Left cardiac atrium (tissue), 4 donors: ENCODE data around the gene GRIP1. TPM values are rescaled to one million over a fixed set of nuclear protein-coding genes. Genes with fewer than 3 reads are reported as not detected.
"Not testable (repeated sequence)": the region's sequence is repeated elsewhere in the genome, so short reads cannot be mapped to it uniquely, and the experiment has no call there.

ENCODE experiments used
- ATAC-seq, 2 donors: fragments of 200-7000 bp; cut with Tn5 transposase; one replicate each; pipeline ENCODE4 v1.9.1; 2020; ENCODE audit warnings: mild to moderate bottlenecking in 2 of 2, moderate library complexity in 2 of 2
- DNase-seq: peaks from one replicate; pipeline ENCODE4 v3.0.0-alpha.2; 2020
- intact Hi-C, 2 donors: fragments of 100-400 bp; cut with DNase I; formaldehyde crosslinking; loops; one replicate each; pipeline versions ENCODE4 v1.14.1 to v1.15.1; 2022 to 2023
- total RNA-seq, 2 donors: library from RNA; stranded (reverse); fragmentation: NEBNext Ultra II Directional; extraction: Animal tissue kit (Norgen Biotek cat#: 25700); gene quantifications; one replicate each; pipeline ENCODE4 v1.2.1, GENCODE V29; 2021
- donor health status: DM: no; HTN: yes; CAD: no.
- donor health status: DM: no; HTN: yes; CAD: no; lungs with severe emphysema.
- donor health status: DM: yes; HTN: yes; CAD: no.
- donor health status: Dilated cardiomyopathy.

The GRIP1 gene
- total RNA-seq, 2 donors from 2014 or later = 12.7 to 21.0 TPM

DNA sequence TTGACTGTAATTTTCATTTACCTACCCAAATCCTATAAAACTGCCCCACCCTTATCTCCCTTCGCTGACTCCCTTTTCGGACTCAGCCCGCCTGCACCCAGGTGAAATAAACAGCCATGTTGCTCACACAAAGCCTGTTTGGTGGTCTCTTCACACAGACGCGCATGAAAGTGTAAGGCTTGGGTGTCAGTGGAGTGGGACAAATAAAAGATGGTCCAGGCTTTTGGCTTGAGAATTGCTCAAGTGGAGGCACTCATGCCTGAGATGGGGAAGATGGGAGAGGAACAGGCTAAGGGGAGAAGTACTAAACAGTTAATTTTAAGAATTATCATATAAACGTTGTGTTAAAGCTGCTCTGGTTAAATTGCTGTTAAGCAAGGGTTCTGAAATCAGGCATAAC is 180.8 kb downstream of the GRIP1 start:
- DNase-seq, intact Hi-C loops, ATAC-seq: not testable (repeated sequence)

DNA sequence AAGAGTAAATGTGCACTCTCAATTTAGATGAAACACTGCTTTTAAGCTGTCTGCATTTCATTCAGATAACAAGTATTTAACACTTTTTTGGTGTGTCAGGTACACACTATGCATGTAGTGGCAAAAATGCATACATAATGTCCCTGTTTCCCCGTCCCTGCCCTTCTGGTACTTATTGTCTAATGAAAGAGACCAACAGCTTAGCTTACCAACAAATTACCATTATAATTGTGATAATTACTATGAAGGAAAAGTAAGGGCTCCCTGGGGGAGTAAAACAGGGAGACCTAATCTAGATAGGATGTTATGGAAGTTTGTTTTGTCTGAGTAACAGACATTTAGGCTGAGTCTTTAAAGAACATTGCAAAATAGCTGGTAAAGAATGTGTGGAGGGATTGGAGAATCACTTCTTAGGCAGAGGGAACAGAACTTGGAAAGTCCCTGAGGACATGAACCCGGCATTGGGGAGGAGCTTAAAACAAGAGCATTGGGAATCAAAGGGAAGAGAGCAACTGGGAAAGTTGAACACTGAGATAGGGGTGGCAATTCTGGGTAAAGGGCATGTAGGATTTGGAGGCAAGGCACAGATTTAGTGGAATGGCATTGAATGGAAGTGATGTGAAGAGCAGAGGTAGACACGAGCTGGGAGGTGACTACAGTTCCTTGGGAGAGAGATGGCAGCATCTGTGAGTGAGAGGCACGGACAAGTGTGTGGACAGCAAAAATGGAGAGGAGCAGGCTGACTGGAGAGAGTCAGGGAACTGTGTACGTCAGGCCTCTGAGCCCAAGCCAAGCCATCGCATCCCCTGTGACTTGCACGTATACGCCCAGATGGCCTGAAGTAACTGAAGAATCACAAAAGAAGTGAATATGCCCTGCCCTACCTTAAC is 181.6 kb downstream of the GRIP1 start:
- no peak for ATAC-seq
- intact Hi-C loops = no loop called here
- DNase-seq = no peak

GRCh38 chr12:66496595-66496994 is 182.3 kb downstream of the GRIP1 start:
- DNase-seq = no peak
- no peak for ATAC-seq
- intact Hi-C loops = no loop called here

DNA sequence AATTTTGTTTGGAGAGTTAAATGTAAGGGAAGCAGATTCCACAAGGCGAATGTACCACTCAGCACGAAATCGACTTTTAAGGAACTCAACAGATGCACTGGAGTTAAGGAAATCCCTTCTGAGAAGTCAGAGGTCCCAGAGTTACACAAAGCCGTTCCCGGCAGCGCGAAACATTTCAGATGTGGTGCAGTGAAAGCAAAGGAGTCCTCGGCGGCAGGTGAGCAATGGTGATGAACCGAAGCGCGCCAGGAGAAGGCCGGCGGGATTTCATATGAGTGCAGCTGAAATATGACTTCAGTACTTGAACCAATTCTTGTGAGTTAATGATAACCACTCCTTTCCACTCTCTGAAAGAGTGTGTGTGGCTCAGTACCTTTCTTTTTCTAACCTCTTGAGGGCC is 183.2 kb downstream of the GRIP1 start:
- intact Hi-C loops = no loop called here
- DNase-seq = no peak
- no peak for ATAC-seq

DNA sequence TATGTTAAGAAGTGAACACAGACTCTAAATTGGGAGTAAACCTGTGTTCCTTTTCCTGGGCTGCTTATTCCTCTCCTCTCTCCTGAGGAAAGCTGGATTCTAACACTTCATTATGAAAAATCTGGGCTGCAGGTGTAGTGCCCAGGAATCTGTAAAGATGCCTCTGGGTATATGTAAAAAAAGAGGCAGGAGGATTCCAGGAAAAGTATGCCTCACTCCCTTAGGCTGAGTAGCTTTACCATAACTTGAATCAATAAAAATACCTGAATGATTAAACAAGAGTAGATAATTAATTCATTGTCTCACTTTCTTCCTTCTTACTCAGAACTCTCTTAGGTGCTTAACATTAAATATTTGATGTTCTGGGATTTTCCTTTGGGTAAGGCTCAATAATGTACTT is 185.1 kb downstream of the GRIP1 start:
- ATAC-seq (no peak), DNase-seq (no peak)
- intact Hi-C loops = no loop called here

DNA sequence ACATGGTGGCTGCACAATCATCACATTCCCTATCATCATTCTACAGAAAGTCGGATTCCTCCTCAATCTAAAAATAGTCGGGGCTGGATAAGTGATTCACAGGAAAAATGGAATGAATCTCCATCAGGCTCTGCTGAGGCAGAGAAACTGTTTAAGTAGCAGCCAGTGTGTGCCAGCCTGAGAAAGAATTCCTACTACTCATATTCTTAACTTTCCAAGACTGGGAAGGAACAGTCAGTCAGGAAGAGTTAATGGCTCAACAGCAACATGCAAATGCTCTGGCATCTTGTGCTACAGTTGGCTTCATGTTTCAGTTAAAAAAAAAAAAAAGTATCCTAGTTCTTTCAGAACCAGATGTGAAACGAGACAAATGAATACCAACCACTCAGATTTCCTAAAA is 187.0 kb downstream of the GRIP1 start:
- ATAC-seq (peak in 1 of 2 donors; percentile 54), DNase-seq (no peak)
- intact Hi-C loops = no loop called here

DNA sequence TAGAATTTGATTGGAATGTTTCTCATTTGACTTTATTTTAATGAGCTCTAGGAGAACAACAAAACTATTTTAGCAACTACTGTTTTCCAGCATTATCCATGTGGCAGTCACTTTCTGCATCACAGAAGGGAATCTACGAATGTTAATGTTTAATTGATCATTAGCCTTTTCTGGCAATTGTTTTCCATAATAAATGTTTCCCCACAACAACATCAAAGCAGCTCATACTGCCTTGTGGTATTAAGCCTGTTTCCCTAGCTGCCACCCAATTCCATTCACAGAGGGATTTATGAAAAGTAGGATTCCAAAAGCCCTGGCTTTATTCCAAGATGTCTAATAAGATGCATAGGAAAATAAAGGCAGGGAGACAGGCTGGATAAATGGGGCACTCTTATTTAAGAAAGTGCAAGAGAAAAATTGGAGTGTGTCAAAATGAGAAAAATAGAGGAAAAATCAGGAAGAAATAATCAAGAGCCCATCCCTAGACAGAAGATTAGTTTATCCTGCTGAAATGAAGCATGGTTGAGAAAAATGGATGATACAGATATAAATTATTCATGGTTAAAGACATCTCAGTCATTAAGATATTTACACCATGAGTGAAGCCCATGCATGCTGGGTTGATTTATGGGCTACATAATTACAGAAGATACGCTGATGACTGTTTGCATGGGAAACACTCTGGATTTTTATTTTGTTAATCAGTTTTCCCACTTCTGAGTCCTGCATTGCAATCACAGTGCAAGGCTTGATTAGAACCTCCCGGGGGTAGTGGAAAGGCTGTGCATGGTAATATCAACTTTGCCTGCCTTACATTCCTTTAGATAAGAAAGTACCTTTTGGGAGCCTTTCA is 196.3 kb downstream of the GRIP1 start:
- ATAC-seq = peak in 1 of 2 donors; percentile 67
- intact Hi-C loops = no loop called here
- no peak for DNase-seq

DNA sequence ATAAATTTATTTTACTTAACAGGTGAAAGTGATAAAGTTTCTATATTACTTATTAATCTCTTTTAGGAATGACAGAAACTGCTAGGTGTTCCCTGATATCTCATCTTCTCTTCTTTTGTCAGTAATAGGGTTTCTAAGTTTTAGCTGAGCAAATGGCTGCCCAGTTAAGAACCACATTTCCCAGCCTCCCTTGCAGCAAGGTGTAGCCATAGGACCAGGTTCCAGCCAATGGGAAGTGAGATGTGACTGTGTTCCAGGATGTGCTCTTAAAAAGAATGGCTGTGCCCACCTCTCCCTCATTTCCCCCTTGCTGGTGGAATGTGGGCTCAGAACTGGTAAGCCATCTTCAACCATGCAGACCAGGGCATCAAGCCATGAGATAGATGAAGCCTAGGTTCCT is 210.9 kb downstream of the GRIP1 start:
- DNase-seq (no peak), ATAC-seq (no peak)
- intact Hi-C loops = no loop called here

DNA sequence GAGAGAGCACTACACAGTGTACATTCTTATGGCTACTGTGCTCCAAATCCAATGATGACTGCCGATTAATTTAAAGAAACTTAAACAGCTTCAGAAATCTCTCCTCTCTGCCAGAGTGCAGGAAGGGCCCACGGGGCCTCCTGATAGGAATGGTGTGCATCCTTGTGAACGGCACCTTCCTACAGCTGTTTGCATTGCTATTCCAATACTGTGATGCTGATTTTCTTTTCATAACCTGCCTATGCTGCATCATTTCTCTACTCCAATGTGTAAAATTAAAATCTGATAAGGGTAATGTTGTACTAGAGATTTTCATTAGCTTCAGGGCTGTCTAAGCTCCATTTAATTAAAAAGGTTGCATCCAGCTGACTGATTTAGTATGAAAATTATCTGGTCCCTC is 217.5 kb downstream of the GRIP1 start:
- intact Hi-C loops = no loop called here
- ATAC-seq (no peak), DNase-seq (no peak)

DNA sequence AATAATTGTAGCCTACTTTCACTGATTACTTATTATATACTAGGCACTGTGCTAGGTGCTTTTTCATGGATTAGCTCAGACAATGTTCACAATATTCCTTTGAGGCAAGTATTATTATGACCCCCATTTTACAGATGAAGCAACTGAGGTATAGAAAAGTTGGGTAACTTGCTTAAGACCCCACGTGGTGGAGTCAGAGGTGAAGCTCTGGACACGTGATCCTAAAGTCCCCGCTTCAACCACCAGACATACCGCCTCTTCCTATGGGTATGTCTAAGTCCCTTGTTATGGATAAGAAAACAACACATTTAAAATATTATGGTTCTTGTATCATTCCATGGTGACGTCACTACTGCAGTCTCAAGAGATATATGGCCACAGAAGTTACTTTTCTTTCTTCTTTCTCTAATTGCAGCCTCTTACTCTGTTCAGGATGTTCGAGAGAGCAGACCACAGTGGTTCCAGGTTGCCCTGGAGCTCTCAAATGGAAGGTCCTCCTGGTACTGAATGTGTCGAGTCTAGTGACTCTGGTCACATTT is 218.9 kb downstream of the GRIP1 start:
- intact Hi-C loops = no loop called here
- DNase-seq (no peak), ATAC-seq (no peak)

DNA sequence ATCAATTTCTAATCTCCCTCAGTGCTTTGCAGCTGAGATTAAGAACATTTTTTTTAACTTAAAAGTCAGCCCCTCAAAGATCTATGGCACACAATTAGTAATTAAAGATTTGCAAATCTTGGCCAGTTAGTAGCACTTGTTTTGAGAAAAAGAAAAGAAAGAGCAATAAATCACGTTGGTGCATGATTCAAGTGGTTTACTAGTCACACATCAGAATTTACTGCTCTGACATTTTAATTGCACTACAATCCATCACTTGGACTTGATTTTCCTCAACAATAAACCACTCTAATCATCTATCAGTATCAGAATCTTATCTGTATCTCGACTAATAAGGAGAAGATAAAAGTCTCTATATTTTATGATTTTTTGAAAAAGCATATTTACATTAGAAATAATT is 222.3 kb downstream of the GRIP1 start:
- ATAC-seq (no peak), DNase-seq (no peak)
- intact Hi-C loops = no loop called here

DNA sequence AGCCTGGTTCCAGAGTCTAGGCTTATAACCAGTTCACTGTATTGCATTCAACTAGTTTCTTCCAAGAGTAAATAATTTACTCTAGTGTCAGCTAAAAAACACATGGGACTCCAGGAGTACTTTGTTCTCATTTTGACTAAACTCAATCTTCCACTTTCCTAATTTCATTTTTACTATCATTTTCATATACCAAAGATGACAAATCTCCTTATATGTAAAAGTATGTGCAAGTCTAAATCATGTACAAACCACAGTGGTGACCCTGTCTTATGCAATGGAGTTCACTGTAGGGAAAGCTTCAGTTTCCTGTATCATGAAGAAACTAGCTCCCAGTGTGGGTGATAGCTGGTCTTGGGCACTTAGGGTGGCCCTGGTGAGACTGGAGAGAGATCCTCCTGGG is 225.0 kb downstream of the GRIP1 start:
- no peak for DNase-seq
- intact Hi-C loops = no loop called here
- ATAC-seq = no peak

DNA sequence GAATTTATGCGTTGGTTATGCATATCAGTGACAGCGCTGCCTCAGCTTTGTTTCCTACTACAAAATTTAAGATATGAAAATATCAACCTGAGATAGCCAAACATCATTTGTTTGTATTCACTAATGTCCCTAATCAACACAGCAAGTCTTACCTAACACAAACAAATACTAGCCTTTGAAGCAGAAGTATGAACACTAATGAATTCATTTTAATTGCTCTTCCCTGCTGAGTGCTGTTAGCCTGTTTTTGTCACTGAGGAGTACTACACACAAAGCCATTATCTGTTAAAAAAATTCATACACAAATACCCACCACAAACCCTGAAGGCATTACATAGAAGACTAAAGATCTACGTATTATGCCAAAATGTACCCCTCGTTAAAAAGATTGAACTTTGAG is 225.8 kb downstream of the GRIP1 start:
- intact Hi-C loops = no loop called here

DNA sequence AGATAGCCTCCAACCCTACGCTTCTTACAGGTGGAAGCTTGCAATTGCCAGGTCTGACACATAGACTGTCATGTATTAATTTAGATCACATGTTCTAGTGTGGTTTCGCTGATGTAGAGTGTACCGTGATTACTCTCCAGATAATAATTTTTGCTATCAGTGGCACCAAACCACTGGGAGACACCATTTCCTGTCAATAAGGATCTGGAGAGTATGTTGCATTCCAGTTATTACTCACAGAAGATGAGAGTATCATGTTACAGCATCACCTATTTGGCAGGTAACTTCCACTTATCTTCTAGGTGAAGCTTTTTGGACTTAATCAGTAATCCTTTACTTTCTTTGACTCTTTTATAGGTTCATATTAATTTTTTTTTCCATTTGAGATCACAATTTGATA is 229.3 kb downstream of the GRIP1 start:
- ATAC-seq (no peak), DNase-seq (no peak)
- intact Hi-C loops = no loop called here

More for the DNA sequence above, 225.8 kb downstream of the GRIP1 start:
- DNase-seq (no peak), ATAC-seq (no peak)

GRCh38 chr12:66447643-66448042 is 231.2 kb downstream of the GRIP1 start:
- intact Hi-C loops = no loop called here
- DNase-seq (no peak), ATAC-seq (no peak)

GRCh38 chr12:66446276-66446675 is 232.6 kb downstream of the GRIP1 start:
- ATAC-seq = no peak
- intact Hi-C loops = no loop called here

DNA sequence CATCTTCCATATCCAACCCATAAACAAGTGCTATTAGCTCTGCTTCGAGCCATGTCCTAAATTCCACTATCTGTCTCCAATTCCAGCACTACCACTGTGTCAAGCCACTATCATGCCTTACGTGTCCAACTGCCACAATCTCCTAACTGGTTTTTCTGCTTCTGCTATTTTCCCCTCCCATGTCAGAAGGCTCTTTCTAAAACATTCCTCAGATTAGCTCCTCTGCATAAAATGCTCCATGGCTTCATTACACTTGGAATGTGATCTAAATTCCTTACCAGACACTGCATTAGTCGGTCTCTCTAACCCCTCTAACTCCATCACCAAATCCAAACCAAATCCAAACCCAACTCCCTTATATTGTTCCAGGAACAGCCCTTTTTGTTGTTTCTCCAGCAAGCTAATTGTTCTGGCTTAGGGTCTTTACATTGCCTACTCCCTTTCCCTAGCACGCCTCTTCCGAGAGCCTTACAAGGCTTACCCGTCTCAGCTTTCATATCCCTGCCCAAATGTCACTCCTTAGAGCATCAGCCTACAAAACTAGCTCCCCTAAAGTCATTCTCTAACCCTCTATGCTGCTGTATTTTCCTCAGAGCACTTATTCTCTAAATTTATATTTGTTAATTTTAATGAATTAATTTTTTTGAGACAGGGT is 236.8 kb downstream of the GRIP1 start:
- intact Hi-C loops = no loop called here
- no peak for DNase-seq
- ATAC-seq = no peak

More at GRCh38 chr12:66446276-66446675, 232.6 kb downstream of the GRIP1 start:
- no peak for DNase-seq

GRCh38 chr12:66438601-66439000 is 240.3 kb downstream of the GRIP1 start:
- no peak for ATAC-seq
- no peak for DNase-seq
- intact Hi-C loops = no loop called here

DNA sequence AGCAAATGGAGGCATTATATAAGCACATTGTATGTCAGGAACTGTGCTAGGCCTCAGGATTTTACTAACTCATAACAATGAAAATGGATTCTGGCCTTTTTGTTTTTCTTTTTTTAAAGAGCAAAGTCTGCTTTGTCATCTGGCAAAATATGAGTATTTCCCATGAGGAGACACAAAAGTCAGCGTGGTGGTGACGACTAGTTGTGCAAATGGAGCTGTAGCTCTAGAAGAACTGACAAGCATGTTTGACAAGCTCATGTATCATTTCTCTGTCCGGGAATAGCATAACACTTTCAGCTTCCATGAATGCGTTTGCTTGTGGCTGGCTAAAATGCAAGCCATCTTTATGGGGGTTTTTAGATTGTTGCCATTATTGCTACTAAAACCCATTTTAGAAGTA is 248.8 kb downstream of the GRIP1 start:
- DNase-seq (no peak), ATAC-seq (no peak)
- intact Hi-C loops = no loop called here

- intact Hi-C loops = no loop called here
- DNase-seq (no peak), ATAC-seq (no peak)
Measured at GRCh38 chr12:66428870-66429269, 250.0 kb downstream of the GRIP1 start.
